PC-9 (cell line): ENCODE measurements around the gene IFT88. TPM values are rescaled to one million over a fixed set of nuclear protein-coding genes. Genes with fewer than 3 reads are reported as not detected.

Source experiments
- BruUV-seq: library from RNA; stranded (reverse); fragments of 400-500 nt; replicated peaks from 2 replicates; lab custom pipeline; 2021; lab: Mats Ljungman, UMichigan
- CTCF ChIA-PET: fragments of 300-600 bp; sonication (Branson Sonifier 250); formaldehyde crosslinking; loops from one replicate; lab custom pipeline; 2022; ENCODE audit warnings: antibody characterized with exemption; lab: Charles Lee
- POLR2A ChIA-PET: fragments of 300-600 bp; sonication (Branson Sonifier 250); formaldehyde crosslinking; loops from one replicate; lab custom pipeline; 2022; ENCODE audit warnings: antibody characterized with exemption; ENCODE audit not compliant: unreplicated experiment; lab: Charles Lee
- DNase-seq, 2 experiments: peaks; one replicate each; pipeline versions ENCODE4 v3.0.0 to v3.0.0-alpha.2; 2015 to 2022; ENCODE audit warnings: mixed read lengths in 1 of 2
- H2AFZ ChIP-seq: fragments of 200-600 bp; sonication (generic); 2 replicates; pipeline ENCODE4 v1.8.1; 2017; ENCODE audit warnings: antibody characterized with exemption
- H3F3A ChIP-seq: fragments of 200-600 bp; sonication (generic); 2 replicates; pipeline ENCODE4 v1.8.1; 2017; ENCODE audit warnings: antibody characterized with exemption, mild to moderate bottlenecking, low read depth; ENCODE audit not compliant: insufficient read depth
- H3K27ac ChIP-seq: fragments of 200-600 bp; sonication (generic); 2 replicates; pipeline ENCODE4 v1.6.1; 2016; ENCODE audit warnings: mixed run types
- H3K27me3 ChIP-seq: fragments of 200-600 bp; sonication (generic); 2 replicates; pipeline ENCODE4 v1.6.1; 2016; ENCODE audit warnings: low read depth, mixed run types; ENCODE audit not compliant: insufficient read depth
- H3K36me3 ChIP-seq: fragments of 200-600 bp; sonication (generic); 2 replicates; pipeline ENCODE4 v1.6.1; 2016; ENCODE audit warnings: low read depth, mixed run types
- H3K4me1 ChIP-seq: fragments of 200-600 bp; sonication (generic); replicated peaks from 2 replicates; pipeline ENCODE4 v1.6.1; 2016; ENCODE audit warnings: mixed run types; ENCODE audit not compliant: insufficient read depth
- H3K4me2 ChIP-seq: fragments of 200-600 bp; sonication (generic); 2 replicates; pipeline ENCODE4 v1.6.1; 2017; ENCODE audit warnings: mixed run types
- H3K4me3 ChIP-seq: fragments of 200-600 bp; sonication (generic); 2 replicates; pipeline ENCODE4 v1.6.1; 2016; ENCODE audit warnings: mixed run types
- H3K79me2 ChIP-seq: fragments of 200-600 bp; sonication (generic); 2 replicates; pipeline ENCODE4 v1.6.1; 2017; ENCODE audit warnings: low read depth, mixed run types
- H3K9me2 ChIP-seq: fragments of 200-600 bp; sonication (generic); 2 replicates; pipeline ENCODE4 v1.8.1; 2017; ENCODE audit warnings: mild to moderate bottlenecking; ENCODE audit not compliant: insufficient read depth
- H3K9me3 ChIP-seq: fragments of 200-600 bp; sonication (generic); 2 replicates; pipeline ENCODE4 v1.8.1; 2016; ENCODE audit warnings: low read depth; ENCODE audit not compliant: insufficient read depth
- H4K20me1 ChIP-seq: fragments of 200-600 bp; sonication (generic); 2 replicates; pipeline ENCODE4 v1.8.1; 2017; ENCODE audit not compliant: insufficient read depth
- EZH2 ChIP-seq: fragments of 200-600 bp; sonication (generic); IDR thresholded peaks from 2 replicates; pipeline ENCODE4 v1.8.0; 2017; ENCODE audit warnings: antibody characterized with exemption, low read depth
- intact Hi-C: fragments of 100-400 bp; cut with micrococcal nuclease; formaldehyde crosslinking; loops from one replicate; pipeline ENCODE4 v1.10.0; 2022; ENCODE audit not compliant: unreplicated experiment
- total RNA-seq: library from RNA; stranded (reverse); gene quantifications from 2 replicates; pipeline ENCODE4 v1.2.3, GENCODE V29; 2021

Gene IFT88
- total RNA-seq, 1 experiment from 2014 or later, result 11.7 TPM

DNA sequence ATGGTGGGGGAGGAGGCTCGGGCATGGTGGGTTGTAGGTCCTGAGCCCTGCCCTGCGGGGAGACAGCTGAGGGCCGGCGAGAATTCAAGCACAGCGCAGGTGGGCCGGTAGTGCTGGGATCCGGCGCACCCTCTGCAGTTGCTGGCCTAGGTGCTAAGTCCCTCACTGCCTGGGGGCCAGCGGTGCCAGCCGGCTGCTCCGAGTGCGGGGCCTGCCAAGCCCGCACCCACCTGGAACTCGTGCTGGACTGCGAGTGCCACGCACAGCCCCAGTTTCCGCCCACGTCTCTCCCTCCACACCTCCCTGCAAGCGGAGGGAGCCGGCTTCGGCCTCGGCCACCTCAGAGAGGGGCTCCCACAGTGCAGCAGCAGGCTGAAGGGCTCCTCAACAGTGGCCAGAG lies 173.1 kb downstream of the IFT88 start:
- ChIA-PET POLR2A (no interaction called here), CTCF (no interaction called here)
- intact Hi-C loops, result no loop called here
- no peaks in the 10 kb centered on the region for H3K36me3 ChIP-seq
- no peaks in the 10 kb centered on the region for H3K27me3 ChIP-seq
- TF ChIP-seq EZH2, result no peak
- H3K4me2 ChIP-seq, result no peak overlapping the region
- H3K27ac ChIP-seq, result no peak overlapping the region
- no peaks in the 10 kb centered on the region for H3K79me2 ChIP-seq
- no TSS peak for BruUV-seq
- no peaks in the 10 kb centered on the region for H4K20me1 ChIP-seq
- H2AFZ ChIP-seq, result no peak overlapping the region
- no peaks in the 10 kb centered on the region for H3K9me2 ChIP-seq
- H3F3A ChIP-seq, result no peaks in the 10 kb centered on the region
- no peaks in the 10 kb centered on the region for H3K9me3 ChIP-seq
- DNase-seq, result no peak
- H3K4me3 ChIP-seq, result no peak overlapping the region
- no peaks in the 10 kb centered on the region for H3K4me1 ChIP-seq

Other genes with a start within 250 kb of the IFT88 start
- gene CRYL1, start 41.3 kb upstream of the IFT88 start, total RNA-seq, result 8.4 and 8.7 TPM in 2 replicates
- gene IL17D, start 136.5 kb downstream of the IFT88 start, total RNA-seq, result 0.35 and 0.37 TPM in 2 replicates
- 6.1 and 8.9 TPM in 2 replicates for gene EEF1AKMT1, start 206.8 kb downstream of the IFT88 start, total RNA-seq